CD4-positive, alpha-beta T cell treated with Interleukin-17A for 1 hour (primary cell): ENCODE results near the gene TKT.

Experiments used
- DNase-seq: peaks from one replicate; pipeline ENCODE4 v3.0.0-alpha.2; 2020

Gene TKT

GRCh38 chr3:53224026-53224425, 31.8 kb downstream of the TKT start:
- no peak for DNase-seq

- DNase-seq = no peak
These were observed 32.3 kb downstream of the TKT start for GRCh38 chr3:53223541-53223966.

DNA sequence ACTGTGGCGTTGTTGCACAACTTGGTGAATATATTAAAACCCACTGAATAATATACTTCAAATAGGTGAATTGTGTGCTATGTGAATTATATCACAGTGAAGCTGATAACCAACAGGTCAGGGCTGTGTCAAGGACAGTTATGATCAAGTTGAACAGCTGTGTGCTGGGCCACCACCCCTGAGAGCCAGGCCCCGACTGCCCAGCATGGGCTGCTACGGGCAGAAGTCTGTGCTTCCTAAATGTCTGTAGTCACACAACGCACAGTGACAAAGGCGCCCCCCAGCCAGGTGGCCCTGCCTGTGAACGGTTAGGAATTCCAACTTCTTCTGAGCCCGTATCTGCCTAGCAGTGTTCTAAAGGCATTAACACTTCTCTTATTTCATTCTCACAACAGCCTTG, 32.8 kb downstream of the TKT start:
- DNase-seq = no peak

DNA sequence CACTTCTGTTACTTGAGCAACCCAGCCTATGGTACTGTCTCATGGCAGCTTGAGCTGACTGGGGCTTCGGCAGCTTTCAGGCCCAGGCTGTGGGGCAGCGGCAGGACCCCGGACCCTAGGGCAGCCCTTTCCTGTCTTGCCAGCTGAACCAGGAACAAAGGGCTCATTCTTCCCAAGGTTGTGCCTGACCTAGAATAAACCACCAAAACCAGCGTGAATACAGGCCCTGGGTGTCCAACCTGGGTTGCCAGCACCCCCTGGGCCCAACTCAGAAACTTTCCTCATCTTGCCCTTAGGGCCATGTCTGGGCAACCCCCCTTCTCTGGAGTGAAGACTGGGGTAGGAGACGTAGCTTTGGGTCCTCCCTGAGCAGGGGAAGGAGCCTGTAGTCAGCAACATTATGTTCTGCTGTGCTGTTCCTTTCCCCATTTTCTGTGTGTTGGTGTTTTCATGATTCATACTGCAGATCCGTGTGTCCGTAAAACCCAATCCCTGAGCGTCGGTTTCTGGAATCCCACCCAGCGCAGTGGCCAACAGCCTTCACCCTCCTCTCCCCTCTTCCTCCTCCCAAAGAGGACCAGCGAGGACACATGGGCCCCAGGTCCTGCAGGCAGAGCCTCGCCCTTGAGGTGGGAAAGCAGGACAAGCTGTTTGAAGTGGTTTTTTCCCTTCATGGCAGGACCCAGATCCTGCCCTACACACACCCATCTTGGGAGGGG, 33.5 kb downstream of the TKT start:
- no peak for DNase-seq

- no peak for DNase-seq
These were observed 34.0 kb downstream of the TKT start for GRCh38 chr3:53221827-53222182.

- no peak for DNase-seq
These were observed 34.5 kb downstream of the TKT start for GRCh38 chr3:53221345-53221744.

- peak; percentile 75 for DNase-seq
These were observed 35.8 kb downstream of the TKT start for GRCh38 chr3:53219895-53220483.

GRCh38 chr3:53218131-53218530, 37.7 kb downstream of the TKT start:
- DNase-seq = no peak

DNA sequence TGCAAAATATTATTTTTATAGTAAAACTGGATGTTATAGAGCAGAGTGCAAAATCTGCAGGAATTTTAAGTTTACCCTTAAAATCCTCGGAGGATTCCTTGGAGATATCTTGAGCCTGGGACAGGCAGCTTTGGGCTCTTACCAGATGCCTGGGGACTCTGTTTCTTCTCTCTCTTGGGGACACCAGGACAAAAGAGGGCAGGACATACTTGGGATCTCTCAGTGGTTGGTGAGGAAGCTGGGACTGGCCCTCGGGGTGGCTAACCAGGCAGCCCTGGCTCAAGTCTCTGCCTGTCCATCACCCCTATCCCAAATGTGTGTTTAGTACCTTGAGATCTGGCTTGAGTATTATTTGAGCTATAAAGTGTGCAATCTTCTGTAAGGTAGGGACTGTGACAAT, 38.6 kb downstream of the TKT start:
- DNase-seq = no peak

DNA sequence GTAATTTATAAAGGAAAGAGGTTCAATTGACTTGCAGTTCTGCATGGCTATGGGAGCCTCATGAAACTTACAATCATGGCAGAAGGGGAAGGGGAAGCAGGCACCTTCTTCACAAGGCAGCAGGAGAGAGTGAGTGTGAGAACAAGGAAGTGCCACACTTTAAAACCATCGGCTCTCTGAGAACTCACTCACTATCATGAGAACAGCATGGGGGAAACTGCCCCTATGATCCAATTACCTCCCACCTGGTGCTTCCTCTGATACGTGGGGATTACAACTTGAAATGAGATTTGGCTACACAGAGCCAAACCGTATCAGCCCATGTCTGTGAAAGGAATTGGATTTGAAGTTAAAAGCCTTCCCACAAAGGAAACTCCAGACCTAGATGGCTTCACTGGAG, 39.1 kb downstream of the TKT start:
- DNase-seq = no peak

DNA sequence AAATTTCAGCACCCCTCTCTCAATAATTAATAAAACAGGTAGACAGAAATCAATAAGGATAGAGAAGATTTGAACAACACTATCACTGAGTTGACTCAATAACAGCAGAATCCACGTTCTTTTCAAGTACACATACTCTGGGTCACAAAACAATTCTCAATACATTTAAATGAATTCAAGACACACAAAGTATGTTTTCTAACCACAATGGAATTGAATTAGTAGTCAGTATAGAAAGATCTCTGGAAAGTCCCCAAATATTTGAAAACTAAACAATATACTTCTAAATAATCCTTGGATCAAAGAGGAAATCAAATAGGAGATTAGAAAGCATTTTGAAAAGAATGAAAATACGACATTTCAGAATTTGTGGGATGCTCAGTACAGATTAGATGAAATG, 40.0 kb downstream of the TKT start:
- no peak for DNase-seq

DNA sequence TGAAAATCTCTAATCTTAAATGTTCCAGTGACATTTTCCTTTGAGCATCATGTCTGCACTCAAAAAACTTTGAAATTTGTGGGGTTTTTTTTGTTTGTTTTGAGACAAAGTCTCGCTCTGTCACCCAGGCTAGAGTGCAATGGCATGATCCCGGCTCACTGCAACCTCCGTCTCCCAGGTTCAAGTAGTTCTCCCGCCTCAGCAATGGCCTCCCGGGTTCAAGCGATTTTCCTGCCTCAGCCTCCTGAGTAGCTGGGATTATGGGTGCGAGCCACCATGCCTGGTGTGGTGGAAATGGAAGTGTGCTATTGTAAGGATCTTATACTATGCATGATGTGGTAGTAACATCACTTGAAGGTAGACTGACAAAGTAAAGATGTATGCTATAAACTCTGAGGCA, 42.5 kb downstream of the TKT start:
- no peak for DNase-seq

- no peak for DNase-seq
These were observed 43.8 kb downstream of the TKT start for GRCh38 chr3:53211706-53212702.

DNA sequence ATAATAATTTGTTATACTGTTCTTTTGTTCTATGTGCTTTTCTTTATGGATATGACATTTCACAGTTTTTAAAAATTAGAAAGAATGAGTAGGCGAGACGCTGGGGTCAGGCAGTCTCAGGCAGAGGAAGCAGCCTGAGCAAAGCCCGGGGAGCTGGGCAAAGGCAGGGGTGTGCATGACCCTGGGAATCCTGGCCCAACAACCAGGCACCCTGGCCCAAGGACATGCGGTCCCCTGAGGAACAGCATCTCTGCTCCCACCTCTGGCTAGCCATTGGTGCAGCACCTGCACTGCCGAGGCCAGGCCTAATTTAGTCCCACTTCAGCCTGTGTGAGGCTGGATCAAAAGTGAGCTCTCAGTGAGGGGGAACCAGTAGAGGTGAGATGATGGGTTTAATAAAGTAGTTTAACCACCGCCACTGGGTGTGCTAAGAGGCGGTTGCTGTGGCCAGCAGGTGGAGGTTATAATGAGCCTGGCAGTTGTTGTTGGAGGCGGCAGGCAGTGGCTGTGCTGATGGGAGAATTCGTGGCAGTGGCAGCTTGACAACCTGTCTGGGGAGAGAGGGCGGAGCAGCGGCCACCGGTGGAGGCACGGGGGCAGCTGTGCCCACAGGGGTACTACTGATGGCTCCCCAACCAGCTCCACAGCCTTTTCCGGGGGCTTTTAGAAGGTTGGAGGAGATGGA, 53.3 kb downstream of the TKT start:
- DNase-seq = no peak

DNA sequence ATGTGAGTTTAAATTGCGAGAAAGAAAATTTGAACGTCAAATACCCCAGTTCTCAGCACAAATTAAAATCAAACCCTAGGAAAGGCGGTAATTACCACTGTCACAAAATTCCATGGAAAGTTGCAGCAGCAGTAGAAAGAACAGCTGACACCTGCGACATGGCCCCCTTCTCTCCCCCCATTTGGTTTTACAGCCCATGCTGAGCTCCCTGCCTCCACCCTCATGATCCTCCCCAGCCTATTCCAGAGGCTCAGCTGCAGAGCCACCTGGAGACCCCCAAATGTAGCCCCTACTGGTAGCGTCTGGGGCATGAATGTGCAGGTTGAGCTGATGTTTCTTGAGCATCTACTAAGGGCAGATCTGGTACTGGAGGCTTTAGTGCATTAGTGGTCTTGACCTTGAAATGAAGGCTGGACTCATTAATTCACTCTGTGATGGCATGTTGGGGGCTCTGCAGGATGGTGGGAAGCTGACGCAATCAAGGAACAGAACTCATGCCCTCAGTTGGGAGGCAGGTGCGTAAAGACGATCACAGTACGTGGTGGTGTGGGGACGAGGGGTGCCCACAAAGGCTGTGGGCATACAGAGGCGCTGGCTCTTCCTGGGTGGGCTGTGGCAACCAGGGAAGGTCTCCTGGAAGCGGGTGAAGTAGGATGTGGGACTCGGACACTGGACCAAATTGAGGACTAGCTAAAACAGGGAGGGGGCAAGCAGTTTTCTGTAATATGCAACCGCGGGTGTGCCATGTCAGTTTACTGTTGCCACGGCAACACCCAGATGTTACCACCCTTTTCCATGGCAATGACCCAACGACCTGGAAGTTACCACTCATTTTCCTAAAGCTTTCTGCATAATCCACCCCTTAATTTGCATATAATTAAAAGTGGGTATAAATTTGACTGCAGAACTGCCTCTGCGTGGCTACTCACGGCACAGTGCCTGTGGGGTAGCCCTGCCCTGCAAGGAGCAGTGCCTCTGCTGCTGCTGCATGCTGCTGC, 55.0 kb downstream of the TKT start:
- no peak for DNase-seq

GRCh38 chr3:53199834-53200233, 56.0 kb downstream of the TKT start:
- DNase-seq = no peak

DNA sequence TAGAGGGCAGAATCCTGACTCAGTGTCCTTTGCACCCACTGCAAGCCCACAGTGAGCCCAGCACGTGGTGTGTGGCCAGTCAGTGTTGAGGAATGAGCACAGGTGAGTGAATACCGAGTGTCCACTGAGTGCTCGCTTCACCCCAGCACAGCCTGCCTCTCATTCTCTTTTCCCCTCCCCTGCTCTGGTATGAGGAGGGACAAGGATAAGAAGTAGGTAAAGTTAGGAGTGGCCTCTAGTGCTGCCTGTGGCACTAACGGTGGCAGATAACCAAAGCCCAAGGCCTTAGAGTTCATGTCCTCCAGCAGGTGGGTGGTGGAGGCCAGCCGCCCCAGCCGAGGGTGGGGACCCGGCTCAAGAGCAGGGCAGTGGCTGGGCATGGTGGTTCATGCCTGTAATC, 56.8 kb downstream of the TKT start:
- no peak for DNase-seq

GRCh38 chr3:53198256-53198977, 57.4 kb downstream of the TKT start:
- no peak for DNase-seq

GRCh38 chr3:53196575-53197407, 59.0 kb downstream of the TKT start:
- peak; percentile 57 for DNase-seq
